NT2/D1 (cell line): ENCODE measurements around the gene PHEX.

Source experiments
- SUZ12 ChIP-seq: IDR thresholded peaks from 2 replicates; pipeline ENCODE4 v1.6.1; 2011; ENCODE audit not compliant: insufficient read length, insufficient read depth; ENCODE audit errors: extremely low read depth
- YY1 ChIP-seq: IDR thresholded peaks from 2 replicates; pipeline ENCODE4 v1.6.1; 2011; ENCODE audit not compliant: insufficient read length, insufficient read depth

DNA sequence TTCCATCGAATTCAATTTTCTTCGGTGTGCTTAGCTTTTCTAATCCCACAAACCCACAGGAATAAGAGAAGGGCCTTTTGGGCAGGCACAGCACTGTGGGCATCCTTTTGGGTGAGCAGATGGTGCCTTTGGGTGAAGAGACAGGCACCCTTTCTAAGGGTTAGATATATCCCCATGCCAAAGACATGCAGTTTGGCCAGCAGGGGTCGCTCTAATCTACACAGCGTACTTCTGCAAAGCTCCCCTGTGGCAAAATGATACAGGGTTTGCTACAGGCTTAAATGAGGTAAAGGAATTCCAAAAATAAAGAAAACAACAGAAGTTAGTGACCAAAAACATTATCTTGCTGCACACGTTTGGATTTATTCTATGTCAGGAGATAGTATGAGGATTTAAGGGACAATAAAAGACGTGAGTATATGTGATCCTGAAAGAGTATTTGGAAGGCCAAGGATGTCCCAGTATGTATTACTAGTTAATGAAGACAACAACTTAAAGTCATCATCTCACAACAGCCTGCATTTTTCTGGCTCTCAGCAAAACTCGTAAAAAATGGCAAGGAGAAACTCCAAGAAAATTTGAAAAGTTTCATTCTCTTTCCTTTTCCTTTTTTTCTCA, 49.5 kb downstream of the PHEX start:
- TF ChIP-seq YY1 (no peak), SUZ12 (no peak)
